Adipose tissue (tissue), 3 donors: Measurements from ENCODE around the gene BHLHE23. TPM values are rescaled to one million over a fixed set of nuclear protein-coding genes. Genes with fewer than 3 reads are reported as not detected.

Experiments
- H3K27ac ChIP-seq: one replicate; pipeline ENCODE4 v1.5.1; 2013; ENCODE audit warnings: low read depth, low read length
- WGBS, 3 donors: extraction: QIAGEN DNeasy Blood & Tissue Kit; methylation state at CpG; one replicate each; pipeline ENCODE4 v1.1.7; 2013; 5-methylcytosine and 5-hydroxymethylcytosine counted together
- polyA plus RNA-seq, 3 donors: library from polyadenylated mRNA; stranded (reverse); fragments of 200-250 nt; gene quantifications; one replicate each; pipeline ENCODE4 v1.2.3, GENCODE V29; 2013
- donor health status: healthy with polysubstance abuse.
- donor health status: Bipolar disorder and iron deficiency.
- donor health status: healthy.

The BHLHE23 gene
- polyA plus RNA-seq, 3 donors: not detected

DNA sequence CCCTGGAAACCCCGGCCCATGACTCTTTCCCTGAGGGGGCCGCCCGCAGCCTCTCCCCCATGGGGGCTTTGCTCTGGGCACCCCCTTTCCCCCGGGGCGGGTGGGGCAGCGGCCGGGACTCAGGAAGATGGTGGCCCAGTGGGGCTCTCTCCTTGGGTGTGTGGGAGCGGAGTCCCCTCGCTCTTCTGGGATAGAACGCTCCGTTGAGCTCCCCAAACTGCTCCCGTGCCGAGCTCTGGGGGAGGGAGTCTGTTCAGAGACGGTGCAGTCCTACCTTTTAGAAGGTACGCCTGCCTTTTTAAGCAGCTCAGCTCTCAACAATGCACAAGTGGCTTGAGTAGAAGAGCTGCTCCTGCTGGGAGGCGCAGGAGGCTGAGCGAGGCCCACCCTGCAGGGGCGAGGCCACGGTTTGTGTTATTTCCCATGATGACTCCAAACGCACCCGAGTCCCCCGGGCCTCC lies 21.7 kb upstream of the BHLHE23 start:
- no peak overlapping the region for H3K27ac ChIP-seq
- 15 to 25% (median 20%) methylated on average over 22 of the region's 22 CpGs for WGBS, 3 donors

DNA sequence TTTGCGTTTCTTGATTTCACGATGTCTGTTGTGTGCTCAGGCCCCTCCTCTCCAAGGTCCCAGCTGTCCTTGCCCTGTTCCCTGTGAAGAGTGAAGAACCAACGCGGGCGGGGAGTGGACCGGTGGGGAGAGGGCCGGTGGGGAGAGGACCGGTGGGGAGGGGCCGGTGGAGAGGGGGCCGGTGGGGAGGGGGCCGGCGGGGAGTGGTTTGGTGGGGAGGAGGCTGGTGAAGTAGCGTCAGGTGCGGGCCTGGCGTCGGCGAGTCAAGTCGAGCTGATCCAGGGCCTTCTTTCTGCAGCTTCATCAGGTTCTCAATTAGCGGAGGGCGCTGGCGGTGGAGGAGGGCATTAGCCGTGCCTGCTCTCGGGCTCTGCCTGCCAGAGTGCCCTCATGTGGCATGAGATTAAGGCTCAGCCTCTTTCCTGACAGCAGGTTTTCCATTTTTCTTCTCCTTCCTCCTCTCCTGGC lies 21.2 kb upstream of the BHLHE23 start:
- WGBS, 3 donors: 4 to 12% (median 8%) methylated on average over 15 to 23 of the region's 23 CpGs
- H3K27ac ChIP-seq: no peak overlapping the region

DNA sequence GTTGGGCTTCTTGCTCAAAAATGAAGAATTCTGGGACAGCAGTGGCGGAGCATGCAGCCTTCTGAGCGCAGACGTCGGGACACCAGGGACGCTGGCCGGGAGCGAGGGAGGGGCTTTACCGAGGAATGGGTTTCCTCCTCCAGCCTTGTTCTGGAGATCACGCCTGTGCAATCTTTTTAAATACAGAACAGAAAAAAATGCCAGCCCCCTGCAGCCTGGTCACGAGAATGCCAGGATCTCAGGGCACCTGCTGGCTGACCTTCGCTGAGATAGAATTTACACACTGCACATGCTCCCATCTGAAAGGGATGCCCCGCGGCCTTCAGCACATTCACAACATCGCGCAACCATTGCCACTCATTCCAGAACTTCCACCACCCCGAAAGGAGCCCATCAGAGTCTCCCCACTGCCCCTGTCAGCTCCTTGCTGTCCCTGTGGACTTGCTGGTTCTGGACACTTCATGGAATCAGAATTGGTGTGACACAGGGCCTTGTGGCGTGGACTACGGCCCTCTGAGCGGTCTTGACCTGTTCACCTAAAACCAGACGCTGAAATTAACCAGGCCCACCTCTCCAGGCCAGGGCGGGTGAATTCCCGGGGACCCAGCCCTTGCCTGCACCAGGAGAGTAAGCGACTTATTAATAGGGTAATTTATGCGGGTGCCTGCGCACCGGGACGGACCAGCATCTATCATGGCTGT lies 20.6 kb upstream of the BHLHE23 start:
- WGBS, 3 donors: 16 to 45% (median 44%) methylated on average over 27 of the region's 27 CpGs
- no peak overlapping the region for H3K27ac ChIP-seq

DNA sequence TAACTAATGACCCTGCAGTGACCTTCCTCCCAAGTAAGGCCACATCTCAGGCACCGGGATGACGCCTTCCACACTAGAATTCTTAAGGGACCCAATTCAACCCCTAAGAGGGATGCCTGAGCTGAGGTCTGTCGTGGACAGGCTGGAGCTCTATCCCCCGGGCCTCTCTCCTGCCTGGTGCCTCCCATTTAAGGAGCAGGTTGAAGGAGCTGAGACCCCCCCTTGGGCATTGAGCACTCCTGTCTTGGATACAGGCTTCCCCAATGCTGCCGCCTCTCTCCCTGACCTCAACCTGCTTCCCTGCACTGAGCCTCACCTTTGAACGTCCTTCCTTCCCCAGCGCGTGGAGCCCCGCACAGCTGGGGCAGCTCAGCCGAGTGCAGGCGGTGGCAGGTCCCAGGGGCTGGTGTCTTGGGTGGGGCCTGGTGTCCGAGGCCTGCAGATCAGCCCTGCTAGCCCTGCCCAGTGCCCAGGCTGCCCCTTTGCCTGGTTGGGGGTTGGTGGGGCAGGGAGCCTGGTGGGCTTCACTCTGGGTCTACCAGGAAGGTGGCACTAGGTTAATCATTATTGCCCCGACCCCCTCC lies 19.9 kb upstream of the BHLHE23 start:
- no peak overlapping the region for H3K27ac ChIP-seq
- WGBS, 3 donors: 44 to 66% (median 62%) methylated on average over 13 of the region's 13 CpGs

DNA sequence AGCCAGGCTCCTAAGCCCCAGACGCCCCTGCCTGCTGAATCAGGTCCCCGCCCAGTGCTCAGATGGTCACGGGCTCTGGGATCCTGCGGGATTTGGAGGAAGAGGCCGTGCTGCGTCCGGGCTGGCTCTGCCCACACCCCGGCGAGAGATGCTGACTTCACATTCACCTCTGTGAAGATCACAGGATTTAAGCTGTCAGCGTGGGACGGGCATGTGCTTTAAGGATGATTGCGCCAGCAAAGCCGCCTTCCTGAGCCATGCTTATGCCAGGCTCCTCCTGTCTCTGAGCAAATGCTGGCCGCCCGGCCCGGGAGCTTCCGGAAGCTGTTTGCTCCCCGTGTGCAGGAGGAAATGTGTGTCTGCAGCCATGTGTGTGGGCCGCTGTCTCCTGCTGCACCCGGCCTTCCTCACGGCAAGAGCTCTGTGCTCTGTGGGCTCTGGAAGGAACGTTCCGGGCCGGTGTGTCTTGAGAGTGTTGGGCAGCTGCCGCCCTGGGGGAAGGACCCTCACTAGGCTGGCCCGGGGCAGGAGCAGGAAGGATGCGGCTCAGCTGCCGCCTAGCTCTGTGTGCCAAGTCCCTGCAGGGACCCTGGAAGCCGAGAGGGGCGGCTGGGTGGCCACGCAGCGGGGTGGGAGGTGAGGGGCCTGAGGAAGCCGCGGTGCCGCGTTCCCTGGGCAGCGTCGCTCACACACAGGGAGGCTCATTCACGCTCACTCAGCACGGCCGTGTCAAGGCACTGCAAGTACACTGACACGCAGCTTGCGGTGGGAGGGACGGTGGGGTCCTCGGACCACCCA lies 19.0 kb upstream of the BHLHE23 start:
- no peak overlapping the region for H3K27ac ChIP-seq
- WGBS, 3 donors: 31 to 37% (median 36%) methylated on average over 45 of the region's 45 CpGs

DNA sequence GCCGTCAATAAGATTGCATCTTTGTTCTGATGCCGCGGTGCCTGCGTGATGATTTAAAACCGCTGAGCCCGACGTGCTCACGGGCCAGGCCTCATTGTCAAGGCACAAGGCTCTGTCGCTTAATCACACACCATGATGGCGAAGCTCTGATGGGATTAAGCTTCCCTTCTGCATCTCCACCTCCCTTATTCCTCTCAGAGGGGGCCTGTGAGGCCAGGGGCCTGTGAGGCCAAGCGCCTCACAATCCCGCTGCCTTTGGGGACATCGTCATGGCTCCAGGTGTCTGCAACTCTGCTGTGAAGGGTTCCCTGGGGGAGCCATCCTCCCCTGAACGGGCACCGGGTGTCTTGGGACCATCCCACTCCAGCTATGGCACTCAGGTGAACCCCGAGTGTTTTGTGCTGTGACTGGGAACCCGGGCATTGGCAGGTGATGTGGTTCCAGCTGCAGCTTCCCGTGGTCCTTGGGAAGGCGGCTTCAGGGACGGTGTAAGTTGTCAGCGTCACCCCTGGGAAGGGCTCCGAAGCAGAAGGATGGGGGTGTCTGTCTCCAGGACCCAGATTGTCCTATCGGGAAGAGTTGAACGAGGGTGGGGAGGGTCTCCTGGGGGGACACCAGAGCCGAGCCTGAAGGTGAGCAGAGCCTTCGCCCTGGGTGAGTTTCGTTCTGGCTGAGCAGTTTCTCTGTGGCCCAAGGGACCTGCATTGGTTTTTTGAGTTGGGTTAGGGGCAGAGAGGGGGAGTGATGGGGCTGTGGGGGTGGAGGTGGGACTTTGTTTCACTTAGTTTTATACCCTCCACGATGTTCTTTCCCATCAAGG lies 18.0 kb upstream of the BHLHE23 start:
- no peak overlapping the region for H3K27ac ChIP-seq
- WGBS, 3 donors: 60 to 78% (median 70%) methylated on average over 28 of the region's 28 CpGs

DNA sequence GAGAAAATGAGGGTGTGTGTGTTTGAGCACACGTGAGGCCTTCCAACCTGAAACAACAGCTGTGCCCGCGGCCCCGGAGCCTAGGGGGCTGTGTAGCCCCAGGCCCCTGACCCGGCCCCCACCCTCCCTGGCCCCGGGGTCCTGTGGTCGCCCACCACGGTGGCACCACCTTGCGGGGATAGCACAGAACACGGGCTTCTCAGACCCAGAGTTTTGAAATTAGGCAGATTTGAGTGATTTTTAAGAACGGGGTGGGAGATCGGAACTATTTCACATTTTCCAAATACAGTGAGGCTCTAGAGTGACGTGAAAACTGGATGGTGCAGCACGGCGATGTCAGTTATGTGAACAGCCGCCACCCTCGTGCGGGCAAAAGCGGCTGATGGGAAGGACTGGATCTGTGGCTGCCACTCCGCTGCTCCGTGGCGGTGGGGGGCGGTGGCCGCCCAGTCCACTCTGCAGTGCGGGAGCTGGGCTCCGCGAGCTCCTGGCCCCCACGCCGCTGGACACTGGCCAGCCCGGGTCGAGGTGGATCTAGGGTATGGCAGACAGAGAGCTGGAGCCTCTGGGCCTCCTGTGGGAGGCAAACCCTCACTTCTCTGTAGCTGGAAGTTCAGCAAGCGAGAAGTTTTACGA lies 17.3 kb upstream of the BHLHE23 start:
- 73 to 87% (median 75%) methylated on average over 33 of the region's 33 CpGs for WGBS, 3 donors
- H3K27ac ChIP-seq: no peak overlapping the region

DNA sequence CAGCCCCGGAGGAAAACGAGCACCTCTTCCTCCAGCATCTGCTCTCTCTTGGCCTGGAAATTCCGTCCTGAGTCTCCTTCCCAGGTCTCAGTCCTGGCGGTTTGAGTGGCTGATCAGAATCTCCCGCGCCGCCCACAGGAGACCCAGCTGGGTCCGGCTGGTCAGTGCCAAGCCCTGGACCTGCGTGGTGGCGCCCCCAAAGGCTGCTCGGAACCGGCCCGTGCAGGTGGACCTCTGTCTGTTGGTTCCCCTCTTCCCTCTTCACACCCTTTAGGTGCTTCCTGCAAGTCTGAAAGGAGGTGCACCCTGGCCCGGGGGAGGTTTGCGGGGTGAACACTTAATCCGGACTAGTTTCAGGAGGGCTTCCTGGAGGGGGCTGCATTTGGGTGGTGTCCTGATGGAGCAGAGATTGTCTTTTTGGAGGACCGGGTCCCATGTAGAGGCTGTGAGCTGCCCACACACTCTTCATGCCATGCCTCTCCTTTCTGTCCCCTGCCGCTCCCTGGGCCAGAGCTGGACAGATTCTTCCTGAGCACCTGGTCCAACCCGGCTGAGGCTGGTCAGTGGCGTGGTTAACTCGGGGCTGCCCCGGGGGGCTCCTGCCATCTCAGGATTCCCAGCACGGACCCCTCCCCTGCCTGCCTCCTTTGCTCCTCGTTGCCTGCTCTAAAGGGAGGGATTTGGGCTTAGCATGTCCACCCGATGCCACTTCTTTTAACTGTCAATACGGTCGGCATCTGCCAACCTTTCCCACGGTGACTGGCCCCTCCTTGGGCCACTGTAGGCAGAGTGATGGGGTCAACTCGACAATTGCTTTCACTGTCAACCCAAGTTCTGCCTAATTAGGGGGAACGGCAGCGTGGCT lies 16.5 kb upstream of the BHLHE23 start:
- WGBS, 3 donors: 60 to 73% (median 69%) methylated on average over 31 of the region's 31 CpGs
- H3K27ac ChIP-seq: no peak overlapping the region

DNA sequence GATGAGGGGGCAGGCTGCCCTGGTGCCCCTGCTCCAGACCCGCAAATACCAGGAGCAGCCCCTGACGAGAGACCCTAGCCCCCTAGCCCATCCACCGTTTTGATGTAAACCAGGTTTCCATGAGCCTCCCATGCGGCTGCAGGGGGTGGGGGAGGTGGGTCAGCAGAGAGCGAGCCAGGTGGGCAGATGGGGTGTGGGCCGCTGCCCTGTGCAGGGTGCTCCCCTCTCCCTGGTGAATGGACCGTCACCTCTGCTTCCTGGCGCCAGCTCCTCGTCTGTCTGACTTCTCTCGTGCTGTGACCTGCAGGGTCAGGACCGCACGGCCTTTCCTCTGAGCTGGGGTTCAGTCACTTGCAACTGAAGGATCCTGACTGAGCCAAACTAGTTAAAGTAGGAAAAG lies 15.7 kb upstream of the BHLHE23 start:
- 41 to 54% (median 41%) methylated on average over 12 of the region's 12 CpGs for WGBS, 3 donors
- no peak overlapping the region for H3K27ac ChIP-seq

DNA sequence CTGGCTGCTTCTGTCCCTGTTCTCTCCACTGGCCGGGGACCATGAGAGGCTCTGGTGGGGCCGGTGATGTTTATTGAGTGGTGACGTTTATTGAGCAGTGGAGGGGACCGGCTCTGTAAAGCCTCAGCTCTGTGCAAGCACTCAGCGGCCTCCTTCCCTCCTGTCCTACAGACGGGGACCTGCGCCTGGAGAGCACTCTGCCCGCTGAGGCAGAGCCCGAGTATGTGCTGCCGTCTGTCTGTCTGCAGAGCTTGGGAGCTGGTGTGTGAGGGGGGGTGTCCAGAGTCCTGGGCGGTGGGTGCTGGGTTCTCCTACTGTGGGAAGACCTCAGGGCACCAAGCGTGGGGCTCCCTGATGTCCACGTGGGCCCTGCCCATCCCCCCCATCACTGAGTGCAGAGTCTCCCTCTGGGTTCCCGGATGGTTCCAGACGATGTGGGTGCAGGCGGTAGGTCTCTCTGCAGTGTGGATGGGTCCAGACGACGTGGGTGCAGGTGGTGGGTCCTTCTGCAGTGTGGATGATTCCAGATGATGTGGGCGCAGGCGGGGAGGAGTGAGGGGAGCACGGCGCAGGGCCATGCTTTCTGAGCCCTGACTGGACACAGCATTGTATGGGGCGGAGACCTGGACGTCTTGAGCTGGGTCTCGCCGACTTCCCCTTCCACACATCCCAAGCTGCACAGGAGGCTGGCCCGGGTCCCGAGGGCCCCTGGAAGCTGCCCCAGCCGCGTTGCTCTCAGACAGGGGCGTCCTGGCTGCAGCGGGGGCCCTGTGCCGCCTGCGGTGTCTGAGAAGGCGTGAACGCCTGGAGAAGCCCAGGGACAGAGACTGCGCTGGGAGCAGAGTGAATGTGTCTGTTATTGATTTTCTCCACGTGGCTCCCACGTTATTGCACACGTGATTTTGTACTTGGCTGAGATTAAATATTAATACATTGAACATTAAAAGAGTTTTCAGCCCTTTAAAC lies 14.9 kb upstream of the BHLHE23 start:
- 60 to 72% (median 69%) methylated on average over 40 of the region's 40 CpGs for WGBS, 3 donors
- no peak overlapping the region for H3K27ac ChIP-seq

DNA sequence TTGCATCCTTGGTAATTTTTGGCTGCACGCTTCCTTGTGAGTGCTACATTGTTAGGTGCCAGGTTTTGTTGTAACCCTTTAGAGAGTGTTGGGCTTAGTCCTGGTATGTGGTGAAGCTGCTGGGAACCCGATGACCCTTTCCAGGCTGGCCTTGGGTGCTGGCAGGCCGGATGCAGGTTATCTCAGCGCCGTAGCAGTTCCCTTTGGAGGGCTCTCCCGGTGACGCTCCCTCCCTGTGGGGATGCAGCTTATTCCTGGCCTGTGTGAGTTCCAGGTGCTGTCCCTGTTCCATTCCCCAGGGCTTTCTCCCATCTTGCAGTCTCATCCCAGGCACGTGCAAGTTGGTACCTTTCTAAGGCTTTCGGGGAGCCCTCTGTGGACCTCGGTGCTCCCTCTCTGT lies 13.9 kb upstream of the BHLHE23 start:
- no peak overlapping the region for H3K27ac ChIP-seq
- WGBS, 3 donors: 85 to 88% (median 85%) methylated on average over 10 of the region's 10 CpGs

DNA sequence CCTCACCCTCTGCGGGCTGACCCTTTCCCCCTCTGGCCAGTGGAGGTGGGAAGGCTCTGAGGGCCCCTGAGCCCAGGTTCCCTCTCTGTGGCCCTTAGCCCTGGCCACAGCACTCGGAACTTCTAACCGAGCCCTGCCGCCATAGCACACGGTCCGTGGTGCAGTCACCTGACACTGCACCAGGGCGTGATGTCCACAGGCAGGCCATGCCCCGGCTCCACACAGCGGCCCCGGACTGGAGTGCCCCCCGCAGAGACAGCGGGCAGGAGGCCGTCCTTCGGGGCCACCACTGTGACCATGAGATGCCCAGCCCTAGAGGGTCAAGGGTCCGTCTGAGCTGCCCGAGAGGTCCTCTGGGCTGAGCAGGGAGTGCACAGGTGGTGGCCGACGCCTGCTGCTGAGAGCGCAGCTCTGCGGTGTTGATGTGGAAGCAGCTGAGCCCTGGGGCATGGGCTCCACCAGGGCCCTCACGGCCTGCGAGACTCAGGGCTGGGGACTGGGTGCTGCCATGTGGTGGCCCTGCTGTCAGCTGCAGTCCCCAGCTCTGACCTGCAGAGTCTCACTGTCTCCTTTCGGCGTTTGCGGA lies 11.2 kb upstream of the BHLHE23 start:
- no peak overlapping the region for H3K27ac ChIP-seq
- WGBS, 3 donors: 84 to 91% (median 90%) methylated on average over 25 of the region's 25 CpGs

DNA sequence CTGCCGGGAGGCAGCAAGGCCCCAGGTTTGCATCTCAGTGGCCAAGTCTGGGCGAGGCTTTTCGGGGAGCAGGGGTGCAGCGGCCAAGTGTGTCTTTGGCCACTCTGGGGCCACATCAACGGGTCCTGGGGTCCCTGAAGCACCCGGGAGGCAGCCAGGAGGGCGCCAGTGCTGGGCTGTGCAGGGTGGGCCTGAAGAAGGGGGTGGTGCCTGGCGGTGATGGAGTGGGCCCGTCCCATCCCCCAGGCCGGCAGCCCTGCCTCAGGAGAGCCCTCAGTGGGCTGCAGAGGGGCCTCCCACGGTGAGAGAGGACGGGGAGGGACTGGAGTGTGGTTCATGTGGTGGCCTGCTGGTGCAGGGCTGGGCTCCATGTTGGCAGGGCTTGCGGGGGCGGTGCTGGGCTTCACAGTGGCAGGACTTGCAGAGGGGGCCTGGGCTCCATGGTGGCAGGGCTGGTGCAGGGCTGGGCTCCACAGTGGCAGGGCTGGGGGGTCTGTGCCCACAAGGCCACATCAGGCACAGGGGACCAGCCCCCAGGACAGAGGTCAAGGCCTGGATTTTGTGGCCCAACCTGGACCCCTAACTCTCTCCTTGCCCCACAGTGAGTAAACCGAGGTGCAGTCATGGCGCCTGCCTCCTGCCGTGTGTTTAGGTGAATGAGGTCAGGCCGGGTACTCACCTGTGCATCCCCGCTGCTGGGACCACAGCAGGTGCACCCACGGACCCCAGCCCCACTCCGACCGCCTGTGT lies 10.5 kb upstream of the BHLHE23 start:
- H3K27ac ChIP-seq: no peak overlapping the region
- WGBS, 3 donors: 65 to 81% (median 74%) methylated on average over 22 of the region's 22 CpGs

DNA sequence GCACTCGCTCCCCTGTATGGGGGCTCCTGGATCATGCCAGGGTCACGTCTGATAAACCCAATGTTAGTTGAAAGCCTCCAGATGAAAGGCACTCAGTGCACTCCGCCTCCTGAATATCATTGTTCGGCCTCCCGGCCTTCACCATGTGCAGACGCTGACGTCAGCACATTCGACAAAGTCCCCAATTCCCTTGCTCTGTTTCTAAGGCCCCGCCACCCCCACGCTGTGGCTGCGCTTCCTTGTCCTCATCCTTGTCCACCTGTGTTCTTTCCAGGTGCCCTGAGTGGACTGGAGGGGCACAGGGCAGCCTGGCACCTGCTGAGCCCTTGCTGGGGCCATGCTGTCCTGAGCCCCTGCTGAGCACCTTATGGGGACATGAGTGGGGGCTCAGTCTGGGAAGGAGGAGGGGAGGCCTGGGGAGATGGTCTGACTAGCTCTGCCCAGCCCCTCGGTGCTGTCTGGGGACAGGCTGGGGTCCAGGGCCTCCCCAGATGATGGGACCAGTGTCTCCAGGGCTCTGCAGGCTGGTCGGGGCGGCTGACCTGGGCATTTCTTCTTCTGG lies 9.8 kb upstream of the BHLHE23 start:
- no peak overlapping the region for H3K27ac ChIP-seq
- 62 to 77% (median 76%) methylated on average over 14 of the region's 14 CpGs for WGBS, 3 donors
